ENCODE data around the gene AWAT2. TPM values are rescaled to one million over a fixed set of nuclear protein-coding genes. Genes with fewer than 3 reads are reported as not detected.

Gene AWAT2
- total and polyA plus RNA-seq, 2 donors from 2014 or later: not detected

DNA sequence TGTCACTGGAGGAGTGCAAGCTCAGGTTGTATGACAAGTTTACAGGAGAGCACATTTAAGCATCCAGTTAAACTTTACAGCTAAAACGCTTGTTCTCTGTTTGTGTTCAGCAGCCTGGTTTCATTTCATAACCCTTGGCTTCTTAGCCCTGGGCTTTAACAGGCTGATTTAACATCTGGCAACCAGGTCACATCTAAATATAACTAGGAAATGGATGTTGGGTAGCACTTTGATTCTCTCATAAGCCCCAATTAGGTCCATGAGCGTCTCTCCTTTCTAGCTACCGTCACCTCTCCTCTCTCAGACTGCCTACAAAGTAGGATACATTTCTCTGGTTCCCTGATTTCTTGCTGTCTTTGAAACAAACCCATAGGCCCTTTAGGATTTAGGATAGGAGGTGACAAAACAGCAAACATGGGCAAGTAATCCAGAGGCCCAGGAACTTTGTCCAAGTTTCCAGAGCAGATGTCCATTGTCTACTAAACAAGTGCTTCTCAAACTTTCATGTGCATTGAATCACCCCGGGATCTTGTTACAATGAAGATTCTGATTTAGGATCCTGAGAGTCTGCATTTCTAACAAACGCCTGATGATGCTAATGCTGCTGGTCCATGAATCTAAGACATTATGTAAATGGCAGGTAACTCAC, 35.0 kb upstream of the AWAT2 start:
- TF ChIP-seq, protein P1, sequence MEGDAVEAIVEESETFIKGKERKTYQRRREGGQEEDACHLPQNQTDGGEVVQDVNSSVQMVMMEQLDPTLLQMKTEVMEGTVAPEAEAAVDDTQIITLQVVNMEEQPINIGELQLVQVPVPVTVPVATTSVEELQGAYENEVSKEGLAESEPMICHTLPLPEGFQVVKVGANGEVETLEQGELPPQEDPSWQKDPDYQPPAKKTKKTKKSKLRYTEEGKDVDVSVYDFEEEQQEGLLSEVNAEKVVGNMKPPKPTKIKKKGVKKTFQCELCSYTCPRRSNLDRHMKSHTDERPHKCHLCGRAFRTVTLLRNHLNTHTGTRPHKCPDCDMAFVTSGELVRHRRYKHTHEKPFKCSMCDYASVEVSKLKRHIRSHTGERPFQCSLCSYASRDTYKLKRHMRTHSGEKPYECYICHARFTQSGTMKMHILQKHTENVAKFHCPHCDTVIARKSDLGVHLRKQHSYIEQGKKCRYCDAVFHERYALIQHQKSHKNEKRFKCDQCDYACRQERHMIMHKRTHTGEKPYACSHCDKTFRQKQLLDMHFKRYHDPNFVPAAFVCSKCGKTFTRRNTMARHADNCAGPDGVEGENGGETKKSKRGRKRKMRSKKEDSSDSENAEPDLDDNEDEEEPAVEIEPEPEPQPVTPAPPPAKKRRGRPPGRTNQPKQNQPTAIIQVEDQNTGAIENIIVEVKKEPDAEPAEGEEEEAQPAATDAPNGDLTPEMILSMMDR (IDR thresholded peaks at IDR 0.05; ENCODE audit: borderline replicate concordance, extremely low read depth, insufficient read depth): no peak
- Histone ChIP-seq H3K36me3 (ENCODE audit: control insufficient read depth in 2 of 3, insufficient read depth in 3 of 3, low read length in 3 of 3) (no peaks in the 10 kb centered on the region), H3K9ac (ENCODE audit: low read length in 3 of 3) (no peak overlapping the region), H3K9me3 (ENCODE audit: control insufficient read depth in 2 of 3, insufficient read depth in 1 of 3, low read length in 3 of 3) (no peaks in the 10 kb centered on the region), H3K4me3 (ENCODE audit: low read length in 3 of 3) (no peak overlapping the region), H3K27me3 (ENCODE audit: control insufficient read depth, insufficient read depth, low read length) (no peaks in the 10 kb centered on the region), H3K4me1 (ENCODE audit: control insufficient read depth in 2 of 3, insufficient read depth in 2 of 3, low read depth in 1 of 3, low read length in 3 of 3) (peaks cover 0 to 2% (median 0%) of the 10 kb centered on the region in 3 donors), H3K27ac (ENCODE audit: low read depth in 2 of 2, low read length in 2 of 2) (no peak overlapping the region)
- DNase-seq (no peak), FAIRE-seq (no peak)
- intact Hi-C loops (cut with DNase I): no loop called here

DNA sequence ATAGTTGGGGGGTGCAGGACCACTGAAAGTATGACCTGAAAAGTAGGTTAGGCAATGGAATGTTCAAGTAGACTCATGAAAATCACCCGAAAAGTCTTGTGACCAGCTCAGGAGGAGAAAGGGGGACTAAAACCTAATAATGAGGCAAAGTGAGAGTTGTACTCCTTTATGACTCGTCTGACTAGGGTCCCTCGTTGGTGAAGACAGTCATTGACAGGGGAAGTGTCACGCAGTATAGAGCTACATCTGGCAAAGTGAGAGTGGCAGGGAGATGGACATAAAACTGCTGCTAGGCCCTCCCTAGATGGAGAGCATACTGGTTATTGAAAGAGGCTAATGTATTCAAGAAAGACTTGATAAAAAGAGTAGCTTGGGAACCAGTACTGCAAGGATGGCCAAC, 33.0 kb upstream of the AWAT2 start:
- no peak for FAIRE-seq
- intact Hi-C loops (cut with DNase I): no loop called here
- no peak overlapping the region for H3K4me3 ChIP-seq (ENCODE audit: low read length in 3 of 3)
- TF ChIP-seq, protein P1 (IDR thresholded peaks at IDR 0.05; ENCODE audit: borderline replicate concordance, extremely low read depth, insufficient read depth): no peak
- no peak overlapping the region for H3K27ac ChIP-seq (ENCODE audit: low read depth in 2 of 2, low read length in 2 of 2)
- no peaks in the 10 kb centered on the region for H3K36me3 ChIP-seq (ENCODE audit: control insufficient read depth in 2 of 3, insufficient read depth in 3 of 3, low read length in 3 of 3)
- DNase-seq: no peak
- no peaks in the 10 kb centered on the region for H3K9me3 ChIP-seq (ENCODE audit: control insufficient read depth in 2 of 3, insufficient read depth in 1 of 3, low read length in 3 of 3)
- no peak overlapping the region for H3K9ac ChIP-seq (ENCODE audit: low read length in 3 of 3)
- peaks cover 0 to under 1% (median 0%) of the 10 kb centered on the region in 3 donors for H3K4me1 ChIP-seq (ENCODE audit: control insufficient read depth in 2 of 3, insufficient read depth in 2 of 3, low read depth in 1 of 3, low read length in 3 of 3)
- no peaks in the 10 kb centered on the region for H3K27me3 ChIP-seq (ENCODE audit: control insufficient read depth, insufficient read depth, low read length)

DNA sequence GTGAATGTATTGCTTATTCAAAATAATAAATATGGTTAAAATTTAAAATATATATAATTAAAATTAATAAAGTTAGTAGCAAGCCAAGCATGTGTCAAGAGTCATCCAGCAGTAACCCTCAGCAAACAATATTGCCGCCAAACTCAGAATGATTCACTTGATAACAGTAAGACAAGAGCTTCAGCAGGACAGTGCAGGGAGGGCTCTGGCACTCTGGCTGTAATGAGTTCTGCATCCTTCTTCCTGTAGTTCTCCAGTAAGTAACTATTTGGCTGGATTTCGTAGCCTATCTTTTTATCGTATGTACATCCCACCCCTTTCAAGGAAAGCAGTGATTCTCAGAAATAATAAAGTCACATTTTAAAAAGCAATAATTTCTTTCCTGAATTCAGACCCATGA, 30.1 kb upstream of the AWAT2 start:
- no peaks in the 10 kb centered on the region for H3K9me3 ChIP-seq (ENCODE audit: control insufficient read depth in 2 of 3, insufficient read depth in 1 of 3, low read length in 3 of 3)
- TF ChIP-seq, protein P1 (IDR thresholded peaks at IDR 0.05; ENCODE audit: borderline replicate concordance, extremely low read depth, insufficient read depth): no peak
- no peak overlapping the region for H3K27ac ChIP-seq (ENCODE audit: low read depth in 2 of 2, low read length in 2 of 2)
- no peaks in the 10 kb centered on the region for H3K36me3 ChIP-seq (ENCODE audit: control insufficient read depth in 2 of 3, insufficient read depth in 3 of 3, low read length in 3 of 3)
- DNase-seq (no peak), FAIRE-seq (no peak)
- no peaks in the 10 kb centered on the region for H3K27me3 ChIP-seq (ENCODE audit: control insufficient read depth, insufficient read depth, low read length)
- H3K9ac ChIP-seq (ENCODE audit: low read length in 3 of 3): no peak overlapping the region
- no peaks in the 10 kb centered on the region for H3K4me1 ChIP-seq (ENCODE audit: control insufficient read depth in 2 of 3, insufficient read depth in 2 of 3, low read depth in 1 of 3, low read length in 3 of 3)
- intact Hi-C loops (cut with DNase I): no loop called here
- no peak overlapping the region for H3K4me3 ChIP-seq (ENCODE audit: low read length in 3 of 3)

DNA sequence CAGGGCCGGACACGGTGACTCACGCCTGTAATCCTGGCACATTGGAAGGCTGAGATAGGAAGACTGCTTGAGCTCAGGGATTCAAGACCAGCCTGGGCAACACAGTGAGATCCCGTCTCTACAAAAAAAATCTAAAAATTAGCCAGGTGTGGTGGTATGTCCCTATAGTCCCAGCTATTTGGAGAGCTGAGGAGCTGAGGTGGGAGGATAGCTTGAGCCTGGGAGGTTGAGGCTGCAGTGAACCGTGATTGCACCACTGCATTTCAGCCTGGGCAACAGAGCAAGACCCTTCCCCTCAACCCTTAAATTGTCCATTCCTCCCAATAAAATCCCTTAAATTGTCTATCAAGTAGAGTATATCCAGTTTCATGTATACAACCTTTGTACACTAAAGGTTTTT, 29.6 kb upstream of the AWAT2 start:
- intact Hi-C loops (cut with DNase I): no loop called here

More for the DNA sequence above, 29.6 kb upstream of the AWAT2 start:
- FAIRE-seq: no peak
- H3K9ac ChIP-seq (ENCODE audit: low read length in 3 of 3): no peak overlapping the region
- no peaks in the 10 kb centered on the region for H3K27me3 ChIP-seq (ENCODE audit: control insufficient read depth, insufficient read depth, low read length)
- TF ChIP-seq, protein P1 (IDR thresholded peaks at IDR 0.05; ENCODE audit: borderline replicate concordance, extremely low read depth, insufficient read depth): no peak
- no peaks in the 10 kb centered on the region for H3K4me1 ChIP-seq (ENCODE audit: control insufficient read depth in 2 of 3, insufficient read depth in 2 of 3, low read depth in 1 of 3, low read length in 3 of 3)
- no peaks in the 10 kb centered on the region for H3K36me3 ChIP-seq (ENCODE audit: control insufficient read depth in 2 of 3, insufficient read depth in 3 of 3, low read length in 3 of 3)
- no peak overlapping the region for H3K4me3 ChIP-seq (ENCODE audit: low read length in 3 of 3)
- H3K9me3 ChIP-seq (ENCODE audit: control insufficient read depth in 2 of 3, insufficient read depth in 1 of 3, low read length in 3 of 3): no peaks in the 10 kb centered on the region
- H3K27ac ChIP-seq (ENCODE audit: low read depth in 2 of 2, low read length in 2 of 2): no peak overlapping the region
- DNase-seq: no peak
